ENCODE results near the gene THADA.
"Not testable (repeated sequence)": the region's sequence is repeated elsewhere in the genome, so short reads cannot be mapped to it uniquely, and the experiment has no call there.

THADA gene

DNA sequence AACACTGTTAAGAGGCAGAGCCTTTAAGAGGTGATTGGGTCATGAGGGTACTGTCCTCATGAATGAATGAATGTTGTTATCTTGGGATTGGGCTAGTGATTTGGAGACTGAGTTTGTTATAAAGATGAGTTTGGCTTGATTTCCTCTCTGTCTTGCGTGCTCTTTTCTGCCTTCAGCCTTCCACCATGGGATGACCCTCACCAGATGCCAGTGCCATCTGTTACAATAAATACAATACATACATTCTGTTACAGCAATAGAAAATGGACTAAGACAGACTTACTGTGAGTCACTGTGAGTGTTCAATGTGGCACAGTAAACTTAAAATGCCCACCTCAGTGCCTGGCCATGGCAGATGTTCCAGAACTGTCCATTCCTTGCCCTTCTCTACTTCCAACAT is 274.4 kb downstream of the THADA start:
- no peak for FAIRE-seq

DNA sequence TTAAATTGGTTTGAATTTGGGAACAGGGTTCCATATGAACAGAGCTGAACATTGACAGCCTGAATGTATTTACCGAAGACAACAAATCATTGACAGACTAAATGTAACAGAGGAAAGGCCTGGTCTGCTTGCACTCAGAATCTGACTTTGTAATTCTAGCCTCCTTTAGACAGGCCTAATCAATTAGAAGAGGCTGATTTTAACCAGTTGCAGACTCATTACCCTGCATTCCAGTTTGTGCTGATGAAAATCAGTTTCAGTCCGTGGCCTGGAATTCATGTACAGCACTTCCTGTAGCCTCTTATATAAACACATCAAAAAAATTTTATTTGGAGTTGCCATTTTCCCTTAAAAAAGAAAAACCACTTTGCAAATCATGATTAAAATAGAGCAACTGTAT is 276.3 kb downstream of the THADA start:
- FAIRE-seq: no peak

- no peak for FAIRE-seq
These were observed 277.0 kb downstream of the THADA start for GRCh38 chr2:43318791-43319190.

- no peak for FAIRE-seq
These were observed 278.2 kb downstream of the THADA start for GRCh38 chr2:43317680-43318079.

DNA sequence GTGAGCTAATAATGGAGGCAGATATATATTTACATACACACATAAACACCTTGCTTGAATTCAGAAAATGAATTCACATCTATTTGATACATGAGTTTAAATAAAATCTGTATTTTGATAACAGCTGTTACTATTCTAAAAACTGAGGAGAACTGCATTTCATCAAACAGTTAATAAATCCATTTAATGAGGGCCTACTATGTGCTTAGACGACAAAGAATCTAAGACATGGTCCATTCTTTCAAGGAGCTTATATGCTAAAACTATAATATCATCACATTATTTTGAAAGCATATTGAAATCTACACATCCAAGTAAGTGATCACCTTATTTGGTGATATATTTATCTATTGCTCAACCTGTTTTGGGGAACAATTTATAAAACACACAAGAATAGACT is 278.6 kb downstream of the THADA start:
- no peak for FAIRE-seq

DNA sequence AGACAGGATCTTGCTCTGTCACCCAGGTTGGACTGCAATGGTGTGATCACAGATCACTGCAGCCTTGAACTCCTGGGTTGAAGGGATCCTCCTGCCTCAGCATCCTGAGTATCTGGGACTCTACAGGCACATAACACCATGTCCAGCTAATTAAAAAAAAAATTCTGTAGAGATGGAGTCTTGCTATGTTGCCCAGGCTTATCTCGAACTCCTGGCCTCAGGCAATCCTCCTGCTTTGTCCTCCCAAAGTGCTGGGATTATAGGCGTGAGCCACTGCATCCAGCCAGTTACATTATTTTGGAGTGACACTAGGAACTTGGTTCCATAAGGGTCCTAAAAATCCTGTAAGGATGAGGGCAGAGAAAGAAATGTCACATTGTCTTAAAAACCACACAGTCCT is 280.4 kb downstream of the THADA start:
- FAIRE-seq: no peak

DNA sequence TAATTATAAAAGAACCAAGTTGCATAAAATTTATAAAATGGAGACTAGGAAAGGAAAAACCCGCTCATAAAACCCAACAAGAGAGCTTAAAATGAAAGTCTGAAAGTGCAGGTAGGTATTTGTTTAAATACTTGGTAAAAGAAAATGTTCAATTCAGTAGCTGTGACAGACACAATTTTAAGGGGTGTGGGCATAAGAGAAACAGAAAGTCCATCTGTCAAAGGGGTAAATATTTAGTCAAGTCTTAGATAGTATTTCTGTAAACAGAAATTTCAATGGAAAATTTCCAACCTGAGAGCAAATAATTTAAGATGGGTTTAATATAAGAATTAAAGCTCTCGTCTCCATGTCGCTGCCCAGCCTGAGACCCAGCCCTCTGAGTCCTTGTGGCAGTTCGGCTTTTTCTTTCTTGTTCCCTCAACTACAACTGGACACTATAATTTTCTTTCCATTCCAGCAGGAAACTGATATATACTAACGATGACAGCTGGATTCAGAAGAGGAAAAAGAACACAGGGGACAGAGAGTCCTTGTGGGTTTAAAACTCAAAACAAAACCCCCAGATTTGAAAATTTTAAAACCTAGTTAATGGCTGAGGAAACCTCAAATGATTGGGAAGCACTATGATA is 281.4 kb downstream of the THADA start:
- no peak for FAIRE-seq

- no peak for FAIRE-seq
These were observed 282.2 kb downstream of the THADA start for GRCh38 chr2:43313642-43314017.

DNA sequence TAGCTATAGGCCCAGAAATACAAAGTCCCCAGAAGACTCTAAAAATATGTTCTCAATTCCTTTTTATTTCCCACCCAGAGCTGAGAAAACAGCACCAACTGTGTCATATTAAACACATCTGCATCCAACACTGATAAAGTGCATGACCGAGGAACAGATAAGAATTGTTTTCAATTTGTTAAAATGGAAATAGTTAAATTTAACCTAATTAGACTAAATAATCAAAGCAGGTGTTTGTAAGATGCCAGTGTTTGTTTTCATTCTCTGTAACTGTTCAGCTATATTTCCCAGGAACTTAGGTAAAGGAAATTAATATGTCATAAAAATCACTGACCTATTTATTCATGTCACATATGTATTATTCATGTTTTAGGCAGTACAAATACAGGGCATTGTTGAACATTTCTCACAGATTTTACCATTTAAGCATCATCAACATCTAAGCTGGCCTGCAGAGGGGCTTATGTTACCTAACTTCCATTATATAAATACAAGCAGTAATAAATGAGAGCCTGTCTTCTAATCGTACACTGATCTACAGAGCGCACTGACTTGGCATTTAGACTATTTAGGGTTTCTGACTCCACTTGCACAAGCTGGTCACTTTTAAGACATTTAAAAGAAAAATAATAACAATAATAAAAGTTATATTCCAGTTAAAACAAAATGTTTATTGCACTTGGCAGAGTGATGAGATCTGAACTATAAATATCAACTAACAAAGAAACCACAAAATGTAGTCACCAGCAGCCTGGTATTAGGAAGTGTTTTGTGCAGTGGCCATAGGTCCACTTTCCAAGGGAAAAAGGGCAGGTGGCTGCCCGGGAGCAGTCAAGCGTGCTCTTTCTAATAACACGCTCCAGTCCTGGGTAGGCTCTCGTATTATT is 282.8 kb downstream of the THADA start:
- no peak for FAIRE-seq

DNA sequence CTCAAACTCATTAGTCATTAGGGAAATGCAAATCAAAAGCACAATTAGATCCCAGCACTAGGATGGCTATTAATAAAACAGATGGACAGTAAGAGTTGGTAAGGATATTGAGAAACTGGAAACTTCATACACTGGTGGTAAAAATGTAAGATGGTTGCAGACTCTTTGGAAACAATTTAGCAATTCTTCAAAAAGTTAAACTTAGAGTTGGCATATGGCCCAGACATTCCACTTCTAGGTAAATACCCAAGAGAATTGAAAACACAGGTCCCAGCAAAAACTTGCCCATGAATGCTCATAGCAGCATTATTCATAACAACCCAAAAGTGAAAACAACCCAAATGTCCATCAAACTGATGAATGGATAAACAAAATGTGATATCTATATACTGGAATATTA is 284.6 kb downstream of the THADA start:
- FAIRE-seq: no peak

DNA sequence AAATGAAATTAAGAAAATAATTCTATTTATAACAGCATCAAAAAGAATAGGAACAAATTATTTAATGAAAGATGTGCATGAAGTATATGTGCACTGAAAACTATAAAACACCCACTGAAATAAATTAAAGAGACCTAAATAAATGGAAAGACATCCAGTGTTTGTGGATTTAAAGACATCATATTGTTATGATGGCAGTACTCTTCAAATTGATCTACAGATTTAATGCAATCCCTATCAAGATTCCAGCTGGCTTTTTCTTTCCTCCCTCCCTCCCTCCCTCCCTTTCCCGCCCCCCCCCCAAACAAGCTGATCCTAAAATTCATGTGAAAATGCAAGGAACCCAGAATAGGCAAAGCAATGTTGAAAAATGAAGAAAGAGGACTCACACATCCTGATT is 285.9 kb downstream of the THADA start:
- no peak for FAIRE-seq

DNA sequence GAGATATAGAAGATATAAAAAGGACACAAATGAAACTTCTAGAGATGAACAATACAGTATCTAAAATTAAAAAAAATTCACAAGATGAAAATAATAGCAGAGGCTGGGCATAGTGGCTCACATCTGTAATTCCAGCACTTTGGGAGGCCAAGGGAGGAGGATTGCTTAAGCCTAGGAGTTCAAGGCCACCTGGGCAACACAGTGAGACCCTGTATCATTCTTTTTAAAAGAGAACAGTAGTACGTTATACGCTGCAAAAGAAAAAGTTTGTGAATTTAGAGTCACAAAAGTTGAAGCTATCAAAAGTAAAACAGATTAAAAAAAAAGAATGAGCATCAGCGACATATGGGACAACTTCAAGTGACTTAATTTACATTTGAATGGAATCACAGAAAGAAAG is 287.9 kb downstream of the THADA start:
- no peak for FAIRE-seq

- no peak for FAIRE-seq
These were observed 288.8 kb downstream of the THADA start for GRCh38 chr2:43307046-43307445.

DNA sequence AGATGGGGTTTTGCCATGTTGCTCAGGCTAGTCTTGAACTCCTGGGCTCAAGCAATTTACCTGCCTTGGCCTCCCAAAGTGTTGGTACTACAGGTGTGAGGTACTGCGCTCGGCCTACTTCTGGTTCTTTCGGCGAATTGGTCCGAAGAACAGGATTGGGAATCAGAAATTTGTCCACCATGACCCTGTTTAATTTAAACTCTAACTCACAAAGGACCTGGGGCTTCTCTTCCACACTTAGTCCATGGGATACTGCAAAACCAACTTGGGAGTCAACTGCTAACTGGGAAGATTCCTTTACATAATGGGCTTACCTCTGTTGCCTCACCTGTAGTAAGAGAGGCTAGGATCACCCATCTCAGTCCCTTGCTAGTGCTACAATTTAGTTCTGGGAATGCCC is 289.6 kb downstream of the THADA start:
- no peak for FAIRE-seq

DNA sequence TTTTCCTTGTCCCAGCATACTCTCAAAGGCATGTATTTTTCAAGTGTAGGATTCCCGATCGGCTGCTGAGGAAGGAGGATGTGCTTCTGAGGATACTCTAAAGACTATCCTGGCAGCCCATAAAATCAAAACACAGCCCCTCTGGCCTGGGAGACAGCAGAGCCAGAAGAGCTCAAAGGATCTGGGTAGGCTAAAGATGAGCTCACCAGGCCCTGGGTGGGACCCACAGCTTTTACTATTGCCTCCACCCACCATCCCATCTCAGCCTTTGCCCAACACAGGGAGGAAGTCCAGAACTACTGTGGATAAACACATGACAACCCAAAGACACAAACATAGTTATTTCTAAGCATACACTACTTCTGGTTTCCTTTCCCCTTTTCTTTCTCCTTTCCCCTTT is 290.3 kb downstream of the THADA start:
- no peak for FAIRE-seq

DNA sequence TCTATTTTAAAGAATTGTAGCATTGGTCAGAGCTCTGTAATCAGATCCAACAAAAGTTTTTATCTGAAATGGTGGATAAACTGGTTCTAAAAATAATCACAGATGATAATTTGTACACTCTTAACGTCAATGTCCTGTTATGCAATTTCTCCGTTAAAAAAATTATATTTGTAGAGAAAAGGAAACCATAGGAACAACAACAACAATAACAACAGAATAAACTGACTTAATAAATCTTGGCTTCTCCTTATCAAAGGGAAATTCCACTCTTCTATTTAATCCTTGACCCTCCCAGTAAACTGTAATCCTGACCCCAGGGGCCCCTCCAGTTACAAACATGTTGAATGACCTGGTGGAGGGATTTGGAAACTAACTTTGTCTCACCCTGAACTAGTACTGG is 290.8 kb downstream of the THADA start:
- FAIRE-seq: no peak

DNA sequence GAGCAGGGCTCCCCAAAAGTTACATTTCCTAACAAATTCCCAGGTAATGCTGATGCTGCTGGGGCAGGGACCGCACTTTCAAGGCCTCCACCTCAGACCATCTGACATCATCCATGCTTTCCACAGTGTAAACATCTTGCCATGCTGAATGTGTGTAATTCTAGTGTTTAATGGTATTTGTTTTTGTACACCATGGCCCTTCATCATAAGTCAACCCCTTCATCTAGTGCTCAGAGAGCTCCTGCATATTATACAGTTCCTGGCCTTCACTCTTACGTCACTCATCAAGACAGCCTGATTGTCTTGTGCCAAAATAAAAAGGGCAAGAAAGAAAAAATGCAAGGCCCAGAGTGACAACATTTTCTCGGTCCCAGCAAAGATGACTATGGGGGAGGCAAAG is 291.9 kb downstream of the THADA start:
- no peak for FAIRE-seq

- FAIRE-seq: no peak
These were observed 292.8 kb downstream of the THADA start for GRCh38 chr2:43302961-43303494.

DNA sequence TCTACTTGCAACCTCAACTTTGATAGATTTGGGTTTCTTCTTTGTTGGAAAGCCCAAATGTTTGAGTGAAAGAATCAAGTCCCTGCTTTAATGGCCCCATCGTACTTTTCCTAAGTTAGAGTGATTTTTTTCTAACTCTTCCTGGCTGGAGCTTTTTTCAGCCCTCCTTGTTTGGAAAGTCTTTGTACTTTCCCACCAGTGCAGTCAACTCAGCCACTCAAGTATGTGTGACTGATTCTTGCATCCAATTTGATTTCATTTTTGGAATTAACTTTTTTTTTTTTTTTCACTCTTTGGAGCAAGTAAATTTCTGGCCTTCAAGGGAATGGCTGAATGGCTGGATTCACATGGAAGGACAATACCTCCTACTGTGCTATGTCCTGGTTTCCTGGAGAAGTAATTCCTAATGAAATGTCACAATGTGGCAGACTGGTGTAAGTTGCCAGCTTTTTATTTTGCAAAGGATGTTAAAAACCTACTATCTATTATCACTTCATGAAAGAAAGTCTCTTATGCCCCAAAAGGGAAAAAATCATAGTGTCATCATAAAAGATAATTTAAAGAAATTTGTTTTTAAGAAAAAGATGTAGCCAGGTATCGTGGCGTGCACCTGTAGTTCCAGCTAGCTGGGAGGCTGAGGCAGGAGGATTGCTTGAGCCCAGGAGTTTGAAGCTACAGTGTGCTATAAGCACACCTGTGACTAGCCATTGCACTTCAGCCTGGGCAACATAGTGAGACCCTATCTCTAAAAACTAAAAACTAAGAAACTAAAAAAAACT is 293.5 kb downstream of the THADA start:
- no peak for FAIRE-seq

GRCh38 chr2:43300781-43301583 is 294.9 kb downstream of the THADA start:
- no peak for FAIRE-seq

DNA sequence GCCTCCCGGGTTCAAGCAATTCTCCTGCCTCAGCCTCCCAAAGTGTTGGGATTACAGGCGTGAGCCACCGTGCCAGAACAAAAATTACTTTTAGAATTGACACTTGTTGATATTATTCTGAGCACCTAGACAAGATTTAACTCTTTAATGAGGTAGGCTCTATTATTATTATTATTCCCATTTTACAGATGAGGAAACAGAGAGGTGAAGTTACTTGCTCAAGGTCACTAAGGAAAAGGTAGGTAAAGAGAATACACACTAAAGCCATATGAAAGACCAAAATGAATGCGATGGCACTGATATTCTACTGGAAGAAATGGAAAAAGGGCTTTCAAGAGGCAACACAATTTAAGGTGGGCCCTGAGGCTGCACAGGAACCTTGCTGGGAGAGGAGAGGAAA is 295.6 kb downstream of the THADA start:
- no peak for FAIRE-seq

- no peak for FAIRE-seq
These were observed 297.3 kb downstream of the THADA start for GRCh38 chr2:43298500-43298899.

GRCh38 chr2:43297740-43298139 is 298.1 kb downstream of the THADA start:
- not testable (repeated sequence) for FAIRE-seq
